HCT116 (cell line): ENCODE measurements around the gene MSI2. TPM values are rescaled to one million over a fixed set of nuclear protein-coding genes. Genes with fewer than 3 reads are reported as not detected.

ENCODE experiments used
- ATAC-seq: fragments of 200-7000 bp; cut with Tn5 transposase; 2 replicates; pipeline ENCODE4 v1.9.1; 2020; ENCODE audit warnings: mild to moderate bottlenecking, moderate library complexity
- BruUV-seq: library from RNA; stranded (reverse); fragments of 400-500 nt; replicated peaks from 2 replicates; lab custom pipeline; 2021; lab: Mats Ljungman, UMichigan
- CTCF ChIA-PET: fragments of 300-600 bp; sonication (Branson Sonifier 250); formaldehyde crosslinking; loops from one replicate; lab custom pipeline; 2021; ENCODE audit warnings: antibody characterized with exemption; lab: Charles Lee
- POLR2A ChIA-PET: fragments of 300-600, 350-600 bp; sonication (Branson Sonifier 250); formaldehyde crosslinking; loops from one replicate; lab custom pipeline; 2021; ENCODE audit warnings: antibody characterized with exemption; lab: Charles Lee
- RAD21 ChIA-PET, 2 experiments: fragments of 300-600 bp; sonication (Branson Sonifier 250); formaldehyde crosslinking; loops; one replicate each; lab custom pipeline; 2023; ENCODE audit warnings: low total read pairs in 2 of 2; ENCODE audit not compliant: uncharacterized antibody in 2 of 2, unreplicated experiment in 2 of 2, low non-redundant PET in 1 of 2; lab: Charles Lee
- DNase-seq: peaks from one replicate; pipeline ENCODE4 v3.0.0-alpha.2; 2010; ENCODE audit warnings: low read depth, low spot score
- H2AFZ ChIP-seq: fragments of 200-600 bp; shearing (Covaris generic), sonication (generic); 2 replicates; pipeline ENCODE4 v1.6.1; 2017; ENCODE audit warnings: low read depth, mixed run types, mixed read lengths, antibody characterized with exemption, low read length; ENCODE audit not compliant: poor library complexity, severe bottlenecking
- H3K27ac ChIP-seq: 2 replicates; pipeline ENCODE4 v1.5.1; 2012; ENCODE audit warnings: low read depth, low read length
- H3K27me3 ChIP-seq: fragments of 200-600 bp; sonication (generic); 2 replicates; pipeline ENCODE4 v1.6.1; 2016; ENCODE audit warnings: mixed run types, low read length, mixed read lengths; ENCODE audit not compliant: insufficient read depth
- H3K36me3 ChIP-seq, 2 experiments: fragments of 200-500 bp in 1 of 2; fragments of 200-600 bp in 1 of 2; sonication (Bioruptor generic) in 1 of 2; sonication (generic) in 1 of 2; 2 replicates each; pipeline versions ENCODE4 v1.5.1 to v1.6.1; 2014 to 2016; ENCODE audit warnings: low read length in 2 of 2, inconsistent platforms in 1 of 2, mixed read lengths in 1 of 2, mixed run types in 1 of 2; ENCODE audit not compliant: insufficient read depth in 2 of 2, control insufficient read depth in 1 of 2
- H3K4me1 ChIP-seq, 2 experiments: fragments of 200-600 bp in 1 of 2; sonication (generic) in 1 of 2; 2 replicates each; pipeline versions ENCODE4 v1.5.1 to v1.6.1; 2012 to 2017; ENCODE audit warnings: low read length in 2 of 2, inconsistent platforms in 1 of 2, mild to moderate bottlenecking in 1 of 2, mixed read lengths in 1 of 2, mixed run types in 1 of 2, moderate library complexity in 1 of 2; ENCODE audit not compliant: insufficient read depth in 2 of 2, control insufficient read depth in 1 of 2
- H3K4me2 ChIP-seq: fragments of 200-600 bp; sonication (generic); 2 replicates; pipeline ENCODE4 v1.6.1; 2017; ENCODE audit warnings: mixed run types, low read length, mixed read lengths
- H3K4me3 ChIP-seq, 2 experiments: fragments of 200-600 bp in 1 of 2; sonication (generic) in 1 of 2; replicated peaks in 1 of 2; 2 replicates each; pipeline ENCODE4 v1.5.1; 2011 to 2016; ENCODE audit warnings: low read length in 2 of 2, control low read depth in 1 of 2, low read depth in 1 of 2, mild to moderate bottlenecking in 1 of 2, mixed read lengths in 1 of 2, mixed run types in 1 of 2
- H3K79me2 ChIP-seq: fragments of 200-600 bp; sonication (generic); 2 replicates; pipeline ENCODE4 v1.6.1; 2017; ENCODE audit warnings: mild to moderate bottlenecking, mixed run types, low read length, moderate library complexity, mixed read lengths; ENCODE audit not compliant: insufficient read depth
- H3K9ac ChIP-seq: fragments of 200-600 bp; sonication (generic); 2 replicates; pipeline ENCODE4 v1.6.1; 2016; ENCODE audit warnings: low read length, mixed read lengths
- H3K9me2 ChIP-seq: fragments of 200-600 bp; sonication (generic), shearing (Covaris generic); 2 replicates; pipeline ENCODE4 v1.6.1; 2017; ENCODE audit warnings: mixed run types, mild to moderate bottlenecking, moderate library complexity; ENCODE audit not compliant: insufficient read depth
- H3K9me3 ChIP-seq, 2 experiments: fragments of 200-500 bp in 1 of 2; fragments of 200-600 bp in 1 of 2; sonication (Bioruptor generic) in 1 of 2; sonication (generic) in 1 of 2; 2 replicates each; pipeline ENCODE4 v1.6.1; 2014 to 2017; ENCODE audit warnings: low read length in 2 of 2, mixed read lengths in 2 of 2, inconsistent platforms in 1 of 2, low read depth in 1 of 2, mild to moderate bottlenecking in 1 of 2, mixed run types in 1 of 2, moderate library complexity in 1 of 2; ENCODE audit not compliant: control insufficient read depth in 1 of 2, insufficient read depth in 1 of 2
- H4K20me1 ChIP-seq: fragments of 200-600 bp; sonication (generic), shearing (Covaris generic); 2 replicates; pipeline ENCODE4 v1.6.1; 2017; ENCODE audit warnings: mixed run types, mild to moderate bottlenecking, moderate library complexity; ENCODE audit not compliant: insufficient read depth
- YY1 ChIP-seq: IDR thresholded peaks from 2 replicates; pipeline ENCODE4 v1.6.1; 2011; ENCODE audit warnings: low read length, low read depth, moderate library complexity, mild to moderate bottlenecking; ENCODE audit not compliant: insufficient replicate concordance; ENCODE audit errors: extremely low read depth
- ZFX ChIP-seq: fragments of 450-650 bp; IDR thresholded peaks from 2 replicates; pipeline ENCODE4 v1.6.1; 2017
- intact Hi-C: fragments of 100-400 bp; cut with micrococcal nuclease; formaldehyde crosslinking; loops from 2 replicates; pipeline ENCODE4 v1.10.0; 2022
- total RNA-seq: library from RNA; stranded (reverse); gene quantifications from one replicate; pipeline ENCODE4 v1.2.1, GENCODE V29; 2021; ENCODE audit not compliant: unreplicated experiment
- TF ChIP-seq, protein P1 (sequence below), 3 experiments: fragments of 200-600 bp in 1 of 3; sonication (generic) in 1 of 3; IDR thresholded peaks in 2 of 3; conservative IDR thresholded peaks in 1 of 3; 2 replicates each; pipeline ENCODE4 v1.5.1; 2012 to 2017; ENCODE audit warnings: low read depth in 2 of 3, low read length in 2 of 3, antibody characterized with exemption in 1 of 3, borderline replicate concordance in 1 of 3, control low read depth in 1 of 3, mild to moderate bottlenecking in 1 of 3, mixed read lengths in 1 of 3, mixed run types in 1 of 3, moderate library complexity in 1 of 3; ENCODE audit not compliant: insufficient read depth in 1 of 3
- TF ChIP-seq, protein P2 (sequence below): IDR thresholded peaks from 2 replicates; pipeline ENCODE4 v1.6.1; 2012; ENCODE audit warnings: low read depth

MSI2 gene
- total RNA-seq, 1 experiment from 2014 or later: 137 TPM

- Histone ChIP-seq H4K20me1 (no peaks in the 10 kb centered on the region), H3K79me2 (no peaks in the 10 kb centered on the region), H3K36me3 (no peaks in the 10 kb centered on the region), H3K27me3 (no peaks in the 10 kb centered on the region), H3K4me1 (no peaks in the 10 kb centered on the region), H3K9ac (no peak overlapping the region), H3K27ac (no peak overlapping the region), H3K4me2 (no peak overlapping the region), H3K9me3 (no peaks in the 10 kb centered on the region), H3K4me3 (no peak overlapping the region), H2AFZ (no peak overlapping the region), H3K9me2 (no peaks in the 10 kb centered on the region)
- DNase-seq (no peak), ATAC-seq (no peak)
- POLR2A ChIA-PET: no interaction called here
- RAD21 ChIA-PET: no interaction called here
- CTCF ChIA-PET: interaction anchor here (1.0 to 2.0 kb wide), 2 partner anchors 8 to 105 kb away, joined by 3 to 12 read pairs; no protein-coding TSS in a partner anchor
- BruUV-seq: no TSS peak
- no peak for TF ChIP-seq YY1
- TF ChIP-seq, protein P1, sequence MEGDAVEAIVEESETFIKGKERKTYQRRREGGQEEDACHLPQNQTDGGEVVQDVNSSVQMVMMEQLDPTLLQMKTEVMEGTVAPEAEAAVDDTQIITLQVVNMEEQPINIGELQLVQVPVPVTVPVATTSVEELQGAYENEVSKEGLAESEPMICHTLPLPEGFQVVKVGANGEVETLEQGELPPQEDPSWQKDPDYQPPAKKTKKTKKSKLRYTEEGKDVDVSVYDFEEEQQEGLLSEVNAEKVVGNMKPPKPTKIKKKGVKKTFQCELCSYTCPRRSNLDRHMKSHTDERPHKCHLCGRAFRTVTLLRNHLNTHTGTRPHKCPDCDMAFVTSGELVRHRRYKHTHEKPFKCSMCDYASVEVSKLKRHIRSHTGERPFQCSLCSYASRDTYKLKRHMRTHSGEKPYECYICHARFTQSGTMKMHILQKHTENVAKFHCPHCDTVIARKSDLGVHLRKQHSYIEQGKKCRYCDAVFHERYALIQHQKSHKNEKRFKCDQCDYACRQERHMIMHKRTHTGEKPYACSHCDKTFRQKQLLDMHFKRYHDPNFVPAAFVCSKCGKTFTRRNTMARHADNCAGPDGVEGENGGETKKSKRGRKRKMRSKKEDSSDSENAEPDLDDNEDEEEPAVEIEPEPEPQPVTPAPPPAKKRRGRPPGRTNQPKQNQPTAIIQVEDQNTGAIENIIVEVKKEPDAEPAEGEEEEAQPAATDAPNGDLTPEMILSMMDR (IDR thresholded peaks at IDR 0.05 in 2 of 3, conservative IDR thresholded peaks at IDR 0.05 in 1 of 3; ENCODE audit: borderline replicate concordance in 1 of 3, insufficient read depth in 1 of 3, low read depth in 2 of 3, low read length in 2 of 3): 0 out of 6 replicates have a peak, but pooled peaks of 1 of the 3 experiments have one; percentile 3
- intact Hi-C loops: no loop called here
Observed at GRCh38 chr17:57235124-57235523, 21.2 kb upstream of the MSI2 start.

DNA sequence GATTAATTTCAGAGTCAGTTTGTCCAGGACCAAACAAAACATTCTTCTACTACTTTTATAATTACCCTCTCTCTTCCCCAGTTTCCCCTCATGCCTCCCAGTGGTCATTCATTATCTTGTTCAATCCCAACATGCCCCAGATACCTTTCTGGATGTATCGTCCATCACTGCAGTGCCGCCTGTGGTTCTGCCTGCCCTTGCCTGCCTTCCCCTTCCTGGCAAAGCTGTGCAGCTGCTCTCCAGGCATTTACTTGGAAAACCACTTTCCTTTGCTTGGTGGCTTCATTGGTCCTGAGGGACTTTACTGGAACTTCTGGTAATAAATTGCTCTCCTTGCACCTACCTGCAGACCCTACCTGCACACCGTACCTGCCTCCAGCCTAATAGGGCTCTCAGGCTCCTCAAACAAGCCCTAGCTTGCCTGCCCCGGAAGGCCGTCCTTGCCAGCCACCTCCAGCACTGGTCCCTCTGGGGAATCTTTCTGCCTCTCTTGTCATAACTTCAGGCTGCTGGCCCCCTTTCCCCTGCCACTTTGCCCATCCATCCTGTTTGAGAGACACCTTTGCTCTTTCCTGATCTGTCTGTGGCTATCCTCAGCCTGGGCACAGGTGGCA lies 19.5 kb upstream of the MSI2 start:
- DNase-seq (no peak), ATAC-seq (no peak)
- no peaks in the 10 kb centered on the region for H3K9me3 ChIP-seq
- H3K4me2 ChIP-seq: no peak overlapping the region
- ChIA-PET RAD21 (no interaction called here), POLR2A (no interaction called here), CTCF (no interaction called here)
- no peak overlapping the region for H3K9ac ChIP-seq
- H3K4me3 ChIP-seq: no peak overlapping the region
- no peak overlapping the region for H2AFZ ChIP-seq
- TF ChIP-seq, protein P2, sequence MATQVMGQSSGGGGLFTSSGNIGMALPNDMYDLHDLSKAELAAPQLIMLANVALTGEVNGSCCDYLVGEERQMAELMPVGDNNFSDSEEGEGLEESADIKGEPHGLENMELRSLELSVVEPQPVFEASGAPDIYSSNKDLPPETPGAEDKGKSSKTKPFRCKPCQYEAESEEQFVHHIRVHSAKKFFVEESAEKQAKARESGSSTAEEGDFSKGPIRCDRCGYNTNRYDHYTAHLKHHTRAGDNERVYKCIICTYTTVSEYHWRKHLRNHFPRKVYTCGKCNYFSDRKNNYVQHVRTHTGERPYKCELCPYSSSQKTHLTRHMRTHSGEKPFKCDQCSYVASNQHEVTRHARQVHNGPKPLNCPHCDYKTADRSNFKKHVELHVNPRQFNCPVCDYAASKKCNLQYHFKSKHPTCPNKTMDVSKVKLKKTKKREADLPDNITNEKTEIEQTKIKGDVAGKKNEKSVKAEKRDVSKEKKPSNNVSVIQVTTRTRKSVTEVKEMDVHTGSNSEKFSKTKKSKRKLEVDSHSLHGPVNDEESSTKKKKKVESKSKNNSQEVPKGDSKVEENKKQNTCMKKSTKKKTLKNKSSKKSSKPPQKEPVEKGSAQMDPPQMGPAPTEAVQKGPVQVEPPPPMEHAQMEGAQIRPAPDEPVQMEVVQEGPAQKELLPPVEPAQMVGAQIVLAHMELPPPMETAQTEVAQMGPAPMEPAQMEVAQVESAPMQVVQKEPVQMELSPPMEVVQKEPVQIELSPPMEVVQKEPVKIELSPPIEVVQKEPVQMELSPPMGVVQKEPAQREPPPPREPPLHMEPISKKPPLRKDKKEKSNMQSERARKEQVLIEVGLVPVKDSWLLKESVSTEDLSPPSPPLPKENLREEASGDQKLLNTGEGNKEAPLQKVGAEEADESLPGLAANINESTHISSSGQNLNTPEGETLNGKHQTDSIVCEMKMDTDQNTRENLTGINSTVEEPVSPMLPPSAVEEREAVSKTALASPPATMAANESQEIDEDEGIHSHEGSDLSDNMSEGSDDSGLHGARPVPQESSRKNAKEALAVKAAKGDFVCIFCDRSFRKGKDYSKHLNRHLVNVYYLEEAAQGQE: no peak
- TF ChIP-seq ZFX: 0 out of 2 replicates have a peak, but pooled peaks have one; percentile 5
- no peaks in the 10 kb centered on the region for H3K9me2 ChIP-seq
- no peaks in the 10 kb centered on the region for H3K79me2 ChIP-seq
- H3K36me3 ChIP-seq: no peaks in the 10 kb centered on the region
- intact Hi-C loops: no loop called here
- no peaks in the 10 kb centered on the region for H4K20me1 ChIP-seq
- BruUV-seq: no TSS peak
- no peak overlapping the region for H3K27ac ChIP-seq
- H3K4me1 ChIP-seq: no peaks in the 10 kb centered on the region
- no peaks in the 10 kb centered on the region for H3K27me3 ChIP-seq
